GM12878 (cell line): ENCODE data around the gene MBNL1. TPM values are rescaled to one million over a fixed set of nuclear protein-coding genes. Genes with fewer than 3 reads are reported as not detected.
A peak's percentile ranks its signal among the peaks of the same experiment; 100 is the strongest.
"Not testable (repeated sequence)": the region's sequence is repeated elsewhere in the genome, so short reads cannot be mapped to it uniquely, and the experiment has no call there.

Experiments used
- ATAC-seq: fragments of 200-7000 bp; cut with Tn5 transposase; 3 replicates; pipeline ENCODE4 v1.9.1; 2020; ENCODE audit warnings: mild to moderate bottlenecking, moderate library complexity
- BruUV-seq: library from RNA; stranded (reverse); fragments of 400-500 nt; replicated peaks from 2 replicates; lab custom pipeline; 2021; lab: Mats Ljungman, UMichigan
- CTCF ChIA-PET: fragments of 300-600 bp; sonication (Branson Sonifier 250); formaldehyde crosslinking; extraction: SDS; loops from one replicate; lab custom pipeline; 2021; ENCODE audit warnings: inconsistent platforms; lab: Yijun Ruan, JAX
- POLR2A ChIA-PET: fragments of 350-600 bp; formaldehyde crosslinking; extraction: SDS; loops from one replicate; lab custom pipeline; 2021; ENCODE audit warnings: inconsistent platforms; lab: Charles Lee
- RAD21 ChIA-PET: fragments of 300-600 bp; sonication (Branson Sonifier 250); formaldehyde crosslinking; loops from one replicate; lab custom pipeline; 2023; ENCODE audit warnings: antibody characterized with exemption; ENCODE audit not compliant: unreplicated experiment; lab: Charles Lee
- SMC1A ChIA-PET: fragments of 300-600 bp; sonication (Branson Sonifier 250); formaldehyde crosslinking; loops from one replicate; lab custom pipeline; 2023; ENCODE audit not compliant: unreplicated experiment, uncharacterized antibody; lab: Charles Lee
- DNase-seq: peaks from one replicate; pipeline ENCODE4 v3.0.0-alpha.2; 2011; ENCODE audit warnings: low read depth, low spot score
- FAIRE-seq: peaks from 3 replicates; lab custom pipeline; 2011; peaks lifted over from hg19 to GRCh38; lab: Jason Lieb, UNC
- H2AFZ ChIP-seq: 2 replicates; pipeline ENCODE4 v1.6.0; 2011; ENCODE audit warnings: low read depth, low read length, control low read depth; ENCODE audit not compliant: control insufficient read depth
- H3K27ac ChIP-seq: 2 replicates; pipeline ENCODE4 v1.5.1; 2011; ENCODE audit warnings: control low read depth; ENCODE audit not compliant: control insufficient read depth, insufficient read depth
- H3K27me3 ChIP-seq, 2 experiments: replicated peaks in 1 of 2; 2 replicates each; pipeline versions ENCODE4 v1.6.0 to v1.6.1; 2011; ENCODE audit warnings: low read length in 1 of 2; ENCODE audit not compliant: control insufficient read depth in 2 of 2, insufficient read depth in 2 of 2
- H3K36me3 ChIP-seq, 2 experiments: 2 replicates each; pipeline ENCODE4 v1.5.1; 2011; ENCODE audit warnings: low read length in 1 of 2; ENCODE audit not compliant: control insufficient read depth in 2 of 2, insufficient read depth in 2 of 2
- H3K4me1 ChIP-seq: 2 replicates; pipeline ENCODE4 v1.6.1; 2011; ENCODE audit warnings: mild to moderate bottlenecking, low read length, moderate library complexity, mixed read lengths; ENCODE audit not compliant: control insufficient read depth, insufficient read depth
- H3K4me2 ChIP-seq: 2 replicates; pipeline ENCODE4 v1.6.0; 2011; ENCODE audit warnings: control low read depth; ENCODE audit not compliant: control insufficient read depth, insufficient read depth
- H3K4me3 ChIP-seq: fragments of 200-600 bp; sonication (generic); 2 replicates; pipeline ENCODE4 v1.5.1; 2016
- H3K79me2 ChIP-seq: 2 replicates; pipeline ENCODE4 v1.6.0; 2011; ENCODE audit warnings: low read length; ENCODE audit not compliant: control insufficient read depth, insufficient read depth
- H3K9ac ChIP-seq: 2 replicates; pipeline ENCODE4 v1.8.0; 2011; ENCODE audit warnings: low read length, control low read depth, mixed read lengths; ENCODE audit not compliant: control insufficient read depth, insufficient read depth
- H3K9me3 ChIP-seq: replicated peaks from 3 replicates; pipeline ENCODE4 v1.5.1; 2011; ENCODE audit warnings: mild to moderate bottlenecking, low read length; ENCODE audit not compliant: control insufficient read depth, insufficient read depth
- H4K20me1 ChIP-seq: 2 replicates; pipeline ENCODE4 v1.6.0; 2011; ENCODE audit not compliant: control insufficient read depth, insufficient read depth
- FOS ChIP-seq: IDR thresholded peaks from 3 replicates; pipeline ENCODE4 v1.6.1; 2011; ENCODE audit warnings: borderline replicate concordance; ENCODE audit not compliant: insufficient read length; ENCODE audit errors: extremely low read depth
- SUZ12 ChIP-seq: fragments of 200-600 bp; sonication (generic); IDR thresholded peaks from one replicate; pipeline ENCODE4 v1.6.1; 2018; ENCODE audit warnings: antibody characterized with exemption, mild to moderate bottlenecking; ENCODE audit not compliant: unreplicated experiment
- ZNF24 ChIP-seq: fragments of 450-650 bp; IDR thresholded peaks from 2 replicates; pipeline ENCODE4 v1.6.1; 2017; ENCODE audit warnings: antibody characterized with exemption, mild to moderate bottlenecking
- WGBS: methylation state at CpG from one replicate; pipeline ENCODE4 v1.1.6; 2016; ENCODE audit warnings: low lambda C conversion rate; ENCODE audit not compliant: insufficient replicate concordance, insufficient coverage; ENCODE audit errors: missing lambda C conversion rate; 5-methylcytosine and 5-hydroxymethylcytosine counted together
- in situ Hi-C: fragments of 300-500 bp; cut with MboI; formaldehyde crosslinking; loops from 9 replicates; pipeline ENCODE4 v1.14.3; 2018; ENCODE audit warnings: mixed read lengths
- intact Hi-C: fragments of 100-400 bp; cut with micrococcal nuclease; formaldehyde crosslinking; loops from one replicate; pipeline ENCODE4 v1.14.2; 2022; ENCODE audit not compliant: unreplicated experiment
- polyA plus RNA-seq, 11 experiments: library from polyadenylated mRNA; depleted of rRNA in 4 of 11; unstranded in 6 of 11; stranded (reverse) in 5 of 11; fragments of >200 nt; fragmentation: Nextera tagmentation in 4 of 11; fragmentation: Illumina TruSeq in 1 of 11; extraction: Ambion mirVana in 4 of 11; extraction: Trizol in 1 of 11; gene quantifications; 1 replicate in 1 of 11; 2 replicates in 10 of 11; pipeline versions ENCODE4 v1.2.1 to v1.2.3, GENCODE V29; 2011 to 2016; ENCODE audit warnings: inconsistent platforms in 2 of 11, missing spikeins in 2 of 11, low read depth in 1 of 11
- total RNA-seq, 4 experiments: library from RNA; depleted of rRNA in 3 of 4; stranded (reverse); fragments of >200 nt in 3 of 4; fragmentation: Illumina TruSeq in 1 of 4; extraction: Trizol in 1 of 4; gene quantifications; 2 replicates each; pipeline versions ENCODE4 v1.2.1 to v1.2.3, GENCODE V29; 2013 to 2021
- TF ChIP-seq, protein P1 (sequence below): fragments of 150-350 bp; IDR thresholded peaks from 2 replicates; pipeline ENCODE4 v1.6.1; 2014; ENCODE audit warnings: mild to moderate bottlenecking, low read depth, low read length

Gene MBNL1
- total and polyA plus RNA-seq, 10 of the 15 experiments (the other 5 are each of a cell fraction or from before 2014, with no cell fraction given): 59.6 to 337 (median 143) TPM

DNA sequence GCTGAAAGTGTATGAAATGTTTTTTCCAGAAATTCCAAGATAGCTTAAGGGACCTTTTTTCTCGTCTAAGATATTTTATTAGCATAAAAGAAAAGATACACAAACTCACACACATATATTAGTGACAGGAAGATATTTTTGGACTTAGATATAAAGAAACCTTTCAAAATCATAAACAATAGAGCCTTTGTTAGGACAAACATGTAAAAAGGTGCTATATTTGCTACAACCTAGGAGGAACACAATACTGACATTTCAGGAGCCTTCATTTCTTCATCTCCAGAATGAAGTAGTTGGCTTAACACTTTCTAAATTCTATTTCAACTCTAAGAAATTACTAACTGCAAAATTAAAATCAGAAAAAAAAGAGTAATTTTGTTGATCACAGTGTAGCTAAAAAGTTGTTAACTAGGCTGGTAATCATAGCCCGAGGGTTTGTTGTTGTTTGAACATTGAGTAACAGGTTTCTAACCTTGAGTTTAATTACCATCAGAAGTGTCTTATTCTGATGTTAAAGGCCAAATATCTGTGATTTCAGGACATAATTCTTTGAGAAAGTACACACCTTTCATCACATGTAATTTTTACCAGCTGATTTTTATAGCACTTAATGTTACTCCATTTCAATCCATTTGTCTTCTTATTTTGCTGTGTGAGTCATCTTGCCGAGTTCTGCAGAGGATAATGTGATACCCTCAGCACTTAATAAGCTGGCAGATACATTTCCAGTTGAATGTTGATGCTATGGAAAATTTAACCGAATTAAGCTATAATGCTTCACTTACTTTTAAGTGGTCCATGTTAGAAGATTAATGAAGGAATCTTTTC lies 97.3 kb downstream of the MBNL1 start:
- no peak for FAIRE-seq
- Histone ChIP-seq H3K9ac (no peak overlapping the region), H3K9me3 (peaks cover 10% of the 10 kb centered on the region), H3K4me2 (no peak overlapping the region), H3K4me3 (no peak overlapping the region), H3K27me3 (no peaks in the 10 kb centered on the region), H2AFZ (no peak overlapping the region), H3K36me3 (peaks cover 0 to 4% of the 10 kb centered on the region in 2 experiments; a peak in 1 of 4 replicates), H4K20me1 (no peaks in the 10 kb centered on the region), H3K27ac (no peak overlapping the region), H3K79me2 (peaks cover 62% of the 10 kb centered on the region), H3K4me1 (no peaks in the 10 kb centered on the region)
- in situ Hi-C loops (no loop called here), intact Hi-C loops (no loop called here)
- no TSS peak for BruUV-seq
- TF ChIP-seq ZNF24 (peak; percentile 75; the same call in 1 of the 2 replicates), SUZ12 (no peak), FOS (no peak)
- TF ChIP-seq, protein P1, sequence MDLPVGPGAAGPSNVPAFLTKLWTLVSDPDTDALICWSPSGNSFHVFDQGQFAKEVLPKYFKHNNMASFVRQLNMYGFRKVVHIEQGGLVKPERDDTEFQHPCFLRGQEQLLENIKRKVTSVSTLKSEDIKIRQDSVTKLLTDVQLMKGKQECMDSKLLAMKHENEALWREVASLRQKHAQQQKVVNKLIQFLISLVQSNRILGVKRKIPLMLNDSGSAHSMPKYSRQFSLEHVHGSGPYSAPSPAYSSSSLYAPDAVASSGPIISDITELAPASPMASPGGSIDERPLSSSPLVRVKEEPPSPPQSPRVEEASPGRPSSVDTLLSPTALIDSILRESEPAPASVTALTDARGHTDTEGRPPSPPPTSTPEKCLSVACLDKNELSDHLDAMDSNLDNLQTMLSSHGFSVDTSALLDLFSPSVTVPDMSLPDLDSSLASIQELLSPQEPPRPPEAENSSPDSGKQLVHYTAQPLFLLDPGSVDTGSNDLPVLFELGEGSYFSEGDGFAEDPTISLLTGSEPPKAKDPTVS: no peak
- ATAC-seq: no peak
- RAD21 ChIA-PET: interaction anchor here (0.8 to 1.0 kb wide), 2 partner anchors 10 to 98 kb away, joined by 3 read pairs; partner anchors contain the start of gene MBNL1
- 95% methylated on average over 4 of the region's 4 CpGs for WGBS
- CTCF ChIA-PET: interaction anchor here (0.7 to 5.1 kb wide), 5 partner anchors 8 to 82 kb away, joined by 3 to 21 read pairs (median 5); no protein-coding TSS in a partner anchor
- no peak for DNase-seq
- POLR2A ChIA-PET: interaction anchor here (1.0 to 1.9 kb wide), 3 partner anchors 8 to 33 kb away, joined by 4 to 5 read pairs (median 4); no protein-coding TSS in a partner anchor
- SMC1A ChIA-PET: interaction anchor here (0.7 to 5.5 kb wide), 6 partner anchors 8 to 162 kb away, joined by 3 to 55 read pairs (median 4); no protein-coding TSS in a partner anchor

DNA sequence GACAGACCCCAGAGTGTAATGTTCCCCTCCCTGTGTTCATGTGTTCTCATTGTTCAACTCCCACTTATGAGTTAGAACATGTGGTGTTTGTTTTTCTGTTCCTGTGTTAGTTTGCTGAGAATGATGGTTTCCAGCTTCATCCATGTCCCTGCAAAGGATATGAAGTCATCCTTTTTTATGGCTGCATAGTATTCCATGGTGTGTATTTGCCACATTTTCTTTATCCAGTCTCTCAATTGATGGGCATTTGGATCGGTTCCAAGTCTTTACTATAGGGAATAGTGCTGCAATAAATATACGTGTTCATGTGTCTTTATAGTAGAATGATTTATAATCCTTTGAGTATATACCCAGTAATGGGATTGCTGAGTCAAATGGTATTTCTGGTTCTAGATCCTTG lies 98.5 kb downstream of the MBNL1 start:
- BruUV-seq, RAD21 ChIA-PET, H3K36me3 ChIP-seq, H2AFZ ChIP-seq, H3K27ac ChIP-seq, H3K9ac ChIP-seq, DNase-seq, H3K4me1 ChIP-seq, ATAC-seq, H3K4me2 ChIP-seq, FAIRE-seq, POLR2A ChIA-PET, H3K4me3 ChIP-seq, H4K20me1 ChIP-seq, H3K27me3 ChIP-seq, in situ Hi-C loops, intact Hi-C loops: not testable (repeated sequence)
- WGBS: 97% methylated on average over 2 of the region's 2 CpGs
- CTCF ChIA-PET: interaction anchor here (1.6 kb wide), 1 partner anchor 35 kb away, joined by 5 read pairs; no protein-coding TSS in a partner anchor
- SMC1A ChIA-PET: interaction anchor here (4.5 kb wide), 1 partner anchor 14 kb away, joined by 24 read pairs; no protein-coding TSS in a partner anchor
- Histone ChIP-seq H3K9me3 (peaks cover 11% of the 10 kb centered on the region), H3K79me2 (peaks cover 62% of the 10 kb centered on the region)
